CD14-positive monocyte (primary cell): ENCODE results near the gene SET. TPM values are rescaled to one million over a fixed set of nuclear protein-coding genes. Genes with fewer than 3 reads are reported as not detected.

Experiments used
- DNase-seq, 3 donors: peaks; one replicate each; pipeline ENCODE4 v3.0.0-alpha.2; 2011 to 2022
- H2AFZ ChIP-seq: 2 replicates; pipeline ENCODE4 v1.6.0; 2012; ENCODE audit warnings: mild to moderate bottlenecking, low read depth, low read length, inconsistent platforms; ENCODE audit not compliant: insufficient read depth, poor library complexity, severe bottlenecking
- H3K27ac ChIP-seq, 2 donors: 1 replicate in 1 of 2; 2 replicates in 1 of 2; pipeline ENCODE4 v1.5.1; 2012 to 2013; ENCODE audit warnings: low read length in 2 of 2, control low read depth in 1 of 2, inconsistent platforms in 1 of 2, low read depth in 1 of 2, mild to moderate bottlenecking in 1 of 2
- H3K27me3 ChIP-seq, 2 donors: one replicate each; pipeline versions ENCODE4 v1.6.0 to v1.6.1; 2011 to 2013; ENCODE audit warnings: low read length in 2 of 2; ENCODE audit not compliant: control insufficient read depth in 2 of 2, insufficient read depth in 2 of 2
- H3K36me3 ChIP-seq, 2 donors: replicated peaks in 1 of 2; 1 replicate in 1 of 2; 2 replicates in 1 of 2; pipeline versions ENCODE4 v1.5.1 to v1.6.1; 2012 to 2013; ENCODE audit warnings: low read length in 2 of 2, control low read depth in 1 of 2, inconsistent platforms in 1 of 2, mild to moderate bottlenecking in 1 of 2; ENCODE audit not compliant: insufficient read depth in 2 of 2, control insufficient read depth in 1 of 2
- H3K4me1 ChIP-seq, 2 donors: 1 replicate in 1 of 2; 2 replicates in 1 of 2; pipeline versions ENCODE4 v1.5.1 to v1.6.1; 2012 to 2013; ENCODE audit warnings: low read length in 2 of 2, control low read depth in 1 of 2, inconsistent platforms in 1 of 2, mild to moderate bottlenecking in 1 of 2, moderate library complexity in 1 of 2; ENCODE audit not compliant: insufficient read depth in 2 of 2, control insufficient read depth in 1 of 2
- H3K4me2 ChIP-seq: replicated peaks from 2 replicates; pipeline ENCODE3; 2012; ENCODE audit warnings: low read length, moderate library complexity, mild to moderate bottlenecking; ENCODE audit not compliant: poor library complexity, severe bottlenecking; ENCODE audit errors: extremely low read depth
- H3K4me3 ChIP-seq, 3 experiments: fragments of 200-600 bp in 1 of 3; sonication (generic) in 1 of 3; replicated peaks in 1 of 3; 1 replicate in 2 of 3; 2 replicates in 1 of 3; pipeline ENCODE4 v1.5.1; 2011 to 2013; ENCODE audit warnings: low read length in 3 of 3, mild to moderate bottlenecking in 3 of 3, control low read depth in 2 of 3, low read depth in 2 of 3, inconsistent platforms in 1 of 3, moderate library complexity in 1 of 3
- H3K79me2 ChIP-seq: 2 replicates; pipeline ENCODE4 v1.6.0; 2012; ENCODE audit warnings: mild to moderate bottlenecking, control low read depth, inconsistent platforms, low read length, moderate library complexity; ENCODE audit not compliant: insufficient read depth
- H3K9ac ChIP-seq: 2 replicates; pipeline ENCODE4 v1.6.0; 2017; ENCODE audit warnings: low read length, mild to moderate bottlenecking; ENCODE audit not compliant: insufficient read depth, poor library complexity, severe bottlenecking
- H3K9me3 ChIP-seq, 2 donors: replicated peaks in 1 of 2; 1 replicate in 1 of 2; 2 replicates in 1 of 2; pipeline versions ENCODE4 v1.5.1 to v1.6.1; 2012 to 2013; ENCODE audit warnings: low read length in 2 of 2, control low read depth in 1 of 2; ENCODE audit not compliant: control insufficient read depth in 1 of 2, insufficient read depth in 1 of 2
- H4K20me1 ChIP-seq: 2 replicates; pipeline ENCODE4 v1.6.0; 2012; ENCODE audit warnings: mild to moderate bottlenecking, low read length, control low read depth, moderate library complexity; ENCODE audit not compliant: insufficient read depth
- H3K27ac Mint-ChIP-seq, 7 donors: one replicate each; pipeline ENCODE4 v1.8.0; 2020; ENCODE audit warnings: mild to moderate bottlenecking in 7 of 7, mixed read lengths in 7 of 7, moderate library complexity in 6 of 7, inconsistent platforms in 2 of 7
- H3K27me3 Mint-ChIP-seq, 3 donors: one replicate each; pipeline ENCODE4 v1.8.0; 2021 to 2022; ENCODE audit warnings: low read depth in 3 of 3, mild to moderate bottlenecking in 3 of 3, mixed read lengths in 3 of 3, moderate library complexity in 3 of 3, inconsistent platforms in 1 of 3
- H3K36me3 Mint-ChIP-seq, 2 donors: one replicate each; pipeline ENCODE4 v1.8.0; 2020; ENCODE audit warnings: mixed read lengths in 2 of 2, inconsistent platforms in 1 of 2, mild to moderate bottlenecking in 1 of 2
- H3K4me1 Mint-ChIP-seq: one replicate; pipeline ENCODE4 v1.8.0; 2020; ENCODE audit warnings: mild to moderate bottlenecking, mixed read lengths
- H3K4me3 Mint-ChIP-seq, 2 donors: one replicate each; pipeline ENCODE4 v1.8.0; 2020; ENCODE audit warnings: mild to moderate bottlenecking in 2 of 2, mixed read lengths in 2 of 2, moderate library complexity in 1 of 2
- H3K9me3 Mint-ChIP-seq, 7 donors: one replicate each; pipeline ENCODE4 v1.8.0; 2020 to 2022; ENCODE audit warnings: mixed read lengths in 7 of 7, mild to moderate bottlenecking in 6 of 7, moderate library complexity in 6 of 7, inconsistent platforms in 2 of 7
- CTCF ChIP-seq: fragments of 200-600 bp; IDR thresholded peaks from one replicate; pipeline ENCODE4 v1.8.0; 2022; ENCODE audit warnings: antibody characterized with exemption, mild to moderate bottlenecking
- WGBS: methylation state at CpG from one replicate; pipeline ENCODE4 v1.1.5; 2013; ENCODE audit warnings: missing lambda C conversion rate; ENCODE audit not compliant: insufficient coverage; 5-methylcytosine and 5-hydroxymethylcytosine counted together
- intact Hi-C, 2 donors: fragments of 100-400 bp; cut with micrococcal nuclease; formaldehyde crosslinking; loops; one replicate each; pipeline versions ENCODE4 v1.15.0 to v1.15.1; 2023
- polyA plus RNA-seq, 3 donors: library from polyadenylated mRNA; depleted of rRNA in 1 of 3; unstranded in 2 of 3; stranded (reverse) in 1 of 3; fragments of 300-500 nt in 2 of 3; fragments of >200 nt in 1 of 3; fragmentation: Illumina TruSeq in 2 of 3; gene quantifications; 1 replicate in 2 of 3; 2 replicates in 1 of 3; pipeline ENCODE4 v1.2.3, GENCODE V29; 2012 to 2021

Gene SET
- polyA plus RNA-seq, 3 donors: 56.2 to 124 (median 114) TPM

- TF ChIP-seq CTCF: no peak
- DNase-seq: no peak
- H3K4me3 ChIP-seq: no peak overlapping the region
- Mint-ChIP-seq H3K27me3 (no peaks in the 10 kb centered on the region), H3K4me3 (no peak overlapping the region), H3K9me3 (peaks cover 0 to 2% (median 0%) of the 10 kb centered on the region in 7 donors), H3K36me3 (peaks cover 0 to 5% of the 10 kb centered on the region in 2 donors), H3K27ac (no peak overlapping the region), H3K4me1 (peaks cover 13% of the 10 kb centered on the region)
- no peak overlapping the region for H3K4me2 ChIP-seq
- no peaks in the 10 kb centered on the region for H3K27me3 ChIP-seq
- H4K20me1 ChIP-seq: no peaks in the 10 kb centered on the region
- H2AFZ ChIP-seq: no peak overlapping the region
- no peak overlapping the region for H3K27ac ChIP-seq
- 97% methylated on average over 3 of the region's 6 CpGs for WGBS
- intact Hi-C loops: no loop called here
- H3K79me2 ChIP-seq: no peaks in the 10 kb centered on the region
- no peak overlapping the region for H3K9ac ChIP-seq
- no peaks in the 10 kb centered on the region for H3K9me3 ChIP-seq
- no peaks in the 10 kb centered on the region for H3K36me3 ChIP-seq
- H3K4me1 ChIP-seq: peaks cover 0 to 3% of the 10 kb centered on the region in 2 donors
Measured at GRCh38 chr9:128669786-128670185, 19.2 kb upstream of the SET start.

GRCh38 chr9:128675382-128675781 lies 13.6 kb upstream of the SET start:
- peaks cover 3 to 27% of the 10 kb centered on the region in 2 donors for H3K36me3 Mint-ChIP-seq
- no peak overlapping the region for H3K9ac ChIP-seq
- H3K27ac ChIP-seq: no peak overlapping the region
- H3K36me3 ChIP-seq: peaks cover 0 to 8% of the 10 kb centered on the region in 2 donors
- H3K4me3 ChIP-seq: no peak overlapping the region
- H3K4me1 Mint-ChIP-seq: no peaks in the 10 kb centered on the region
- no peaks in the 10 kb centered on the region for H3K9me3 ChIP-seq
- H4K20me1 ChIP-seq: no peaks in the 10 kb centered on the region
- no peaks in the 10 kb centered on the region for H3K27me3 Mint-ChIP-seq
- no peak overlapping the region for H3K4me2 ChIP-seq
- H3K79me2 ChIP-seq: peaks cover 16% of the 10 kb centered on the region
- no peaks in the 10 kb centered on the region for H3K27me3 ChIP-seq
- DNase-seq: no peak
- peak overlapping the region in 2 of 7 donors; percentile 42 to 63 for H3K27ac Mint-ChIP-seq
- no peak overlapping the region for H2AFZ ChIP-seq
- no peak for TF ChIP-seq CTCF
- intact Hi-C loops: no loop called here
- 80% methylated on average over 1 of the region's 4 CpGs for WGBS
- H3K4me1 ChIP-seq: no peaks in the 10 kb centered on the region
- peaks cover 0 to 2% (median 0%) of the 10 kb centered on the region in 7 donors for H3K9me3 Mint-ChIP-seq
- no peak overlapping the region for H3K4me3 Mint-ChIP-seq
